Activated CD8-positive, alpha-beta T cell treated with anti-CD3 and anti-CD28 coated beads for 36 hours (primary cell): ENCODE results near the gene GIMAP5. TPM values are rescaled to one million over a fixed set of nuclear protein-coding genes. Genes with fewer than 3 reads are reported as not detected.

Source experiments
- ATAC-seq: fragments of 200-7000 bp; cut with Tn5 transposase; one replicate; pipeline ENCODE4 v1.10.0; 2021; ENCODE audit warnings: mild to moderate bottlenecking, moderate library complexity
- CTCF ChIA-PET: fragments of 350-600 bp; sonication (Branson Sonifier 250); formaldehyde crosslinking; loops from one replicate; lab custom pipeline; 2021; ENCODE audit warnings: antibody characterized with exemption; lab: Charles Lee
- POLR2A ChIA-PET: fragments of 350-600 bp; sonication (Branson Sonifier 250); formaldehyde crosslinking; loops from one replicate; lab custom pipeline; 2021; ENCODE audit warnings: antibody characterized with exemption; lab: Charles Lee
- DNase-seq: peaks from one replicate; pipeline ENCODE4 v3.0.0-alpha.2; 2020
- H3K27ac Mint-ChIP-seq: one replicate; pipeline ENCODE4 v1.8.0; 2021; ENCODE audit warnings: mild to moderate bottlenecking, mixed read lengths
- H3K27me3 Mint-ChIP-seq: one replicate; pipeline ENCODE4 v1.8.0; 2021; ENCODE audit warnings: mixed read lengths
- H3K36me3 Mint-ChIP-seq: one replicate; pipeline ENCODE4 v1.8.0; 2021; ENCODE audit warnings: low read depth, mixed read lengths
- H3K4me1 Mint-ChIP-seq: one replicate; pipeline ENCODE4 v1.8.0; 2021; ENCODE audit warnings: low read depth, mixed read lengths
- H3K4me3 Mint-ChIP-seq: one replicate; pipeline ENCODE4 v1.8.0; 2021; ENCODE audit warnings: mild to moderate bottlenecking, moderate library complexity, mixed read lengths
- H3K9me3 Mint-ChIP-seq: one replicate; pipeline ENCODE4 v1.8.0; 2021; ENCODE audit warnings: mixed read lengths
- CTCF ChIP-seq: fragments of 200-600 bp; IDR thresholded peaks from one replicate; pipeline ENCODE4 v1.8.0; 2022; ENCODE audit warnings: antibody characterized with exemption, mild to moderate bottlenecking
- intact Hi-C: fragments of 100-400 bp; cut with micrococcal nuclease; formaldehyde crosslinking; loops from one replicate; pipeline ENCODE4 v1.10.0; 2022
- total RNA-seq, 2 experiments: library from RNA; stranded (reverse); gene quantifications; one replicate each; pipeline ENCODE4 v1.2.3, GENCODE V29; 2021

GIMAP5 gene
- total RNA-seq, 2 experiments from 2014 or later: 37.6 to 40.7 TPM

GRCh38 chr7:150781961-150782360, 44.7 kb downstream of the GIMAP5 start:
- intact Hi-C loops: loop anchor here (10.0 kb wide), 1 partner anchor 203 kb away; no protein-coding TSS in a partner anchor
- ChIA-PET POLR2A (no interaction called here), CTCF (interaction anchor here (1.2 to 2.1 kb wide), 3 partner anchors 9 to 14 kb away, joined by 3 to 4 read pairs (median 4); no protein-coding TSS in a partner anchor)
- no peak for TF ChIP-seq CTCF
- ATAC-seq (no peak), DNase-seq (no peak)
- H3K27ac Mint-ChIP-seq: no peak overlapping the region
- H3K36me3 Mint-ChIP-seq: no peaks in the 10 kb centered on the region
- no peaks in the 10 kb centered on the region for H3K9me3 Mint-ChIP-seq
- peaks cover 8% of the 10 kb centered on the region for H3K27me3 Mint-ChIP-seq
- no peak overlapping the region for H3K4me3 Mint-ChIP-seq
- no peaks in the 10 kb centered on the region for H3K4me1 Mint-ChIP-seq

DNA sequence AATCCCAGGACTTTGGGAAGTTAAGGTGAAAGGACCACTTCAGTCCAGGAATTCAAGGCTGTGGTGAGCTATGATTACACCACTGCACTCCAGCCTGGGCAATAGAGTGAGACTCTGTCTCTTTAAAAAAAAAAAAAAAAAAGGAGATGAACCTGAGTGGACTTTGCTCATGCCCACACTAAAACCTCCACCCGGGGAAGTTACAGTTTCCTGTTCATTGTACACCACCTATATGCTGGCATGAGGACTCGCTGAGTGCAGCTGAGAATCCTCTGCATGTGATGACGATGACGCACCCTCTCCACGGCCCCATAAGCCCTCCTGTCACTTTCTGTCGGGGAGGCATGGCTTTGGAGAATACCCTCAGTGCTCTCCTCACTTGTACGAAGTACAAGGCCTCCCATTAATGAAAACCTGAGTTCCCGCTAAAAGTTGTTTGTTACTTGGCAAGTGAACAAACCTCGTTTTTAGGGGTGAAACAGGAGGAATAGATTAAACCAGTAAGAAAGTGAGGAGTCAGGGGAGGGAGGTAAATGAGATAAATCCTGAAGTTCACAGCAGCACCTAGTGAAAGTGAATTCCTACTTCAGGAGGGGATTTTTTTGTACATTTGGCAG, 47.0 kb downstream of the GIMAP5 start:
- no peak for TF ChIP-seq CTCF
- no peaks in the 10 kb centered on the region for H3K36me3 Mint-ChIP-seq
- no peaks in the 10 kb centered on the region for H3K9me3 Mint-ChIP-seq
- DNase-seq (no peak), ATAC-seq (no peak)
- H3K4me1 Mint-ChIP-seq: no peaks in the 10 kb centered on the region
- H3K4me3 Mint-ChIP-seq: no peak overlapping the region
- POLR2A ChIA-PET: no interaction called here
- intact Hi-C loops: loop anchor here (10.0 kb wide), 1 partner anchor 201 kb away; no protein-coding TSS in a partner anchor
- H3K27ac Mint-ChIP-seq: no peak overlapping the region
- H3K27me3 Mint-ChIP-seq: peaks cover 9% of the 10 kb centered on the region
- CTCF ChIA-PET: interaction anchor here (2.2 kb wide), 1 partner anchor 91 kb away, joined by 8 read pairs; no protein-coding TSS in a partner anchor

DNA sequence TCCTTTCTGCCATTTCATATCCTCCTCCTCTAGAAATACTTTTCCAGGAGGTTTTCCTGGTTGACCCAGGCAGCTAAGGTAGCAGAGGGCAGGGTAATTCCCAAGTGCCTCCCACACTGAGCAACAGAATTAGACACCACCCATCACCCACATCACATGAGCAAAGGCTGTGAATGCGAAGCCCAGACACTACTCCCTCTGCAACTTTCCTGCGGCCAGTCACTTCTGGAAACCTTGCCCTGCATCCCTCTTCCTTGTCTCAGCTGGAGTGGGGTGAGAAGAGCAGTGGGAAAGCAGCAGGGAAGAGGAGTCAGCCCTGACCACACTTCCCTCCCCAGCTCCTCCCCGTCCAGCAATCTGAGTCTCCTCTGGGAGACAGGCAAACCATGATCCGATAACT, 47.7 kb downstream of the GIMAP5 start:
- CTCF ChIA-PET: interaction anchor here (2.2 kb wide), 1 partner anchor 91 kb away, joined by 8 read pairs; no protein-coding TSS in a partner anchor
- ATAC-seq (no peak), DNase-seq (no peak)
- Mint-ChIP-seq H3K27ac (no peak overlapping the region), H3K27me3 (peaks cover 9% of the 10 kb centered on the region), H3K4me3 (no peak overlapping the region), H3K4me1 (no peaks in the 10 kb centered on the region), H3K36me3 (no peaks in the 10 kb centered on the region), H3K9me3 (no peaks in the 10 kb centered on the region)
- intact Hi-C loops: loop anchor here (10.0 kb wide), 1 partner anchor 200 kb away; no protein-coding TSS in a partner anchor
- POLR2A ChIA-PET: no interaction called here
- TF ChIP-seq CTCF: no peak

DNA sequence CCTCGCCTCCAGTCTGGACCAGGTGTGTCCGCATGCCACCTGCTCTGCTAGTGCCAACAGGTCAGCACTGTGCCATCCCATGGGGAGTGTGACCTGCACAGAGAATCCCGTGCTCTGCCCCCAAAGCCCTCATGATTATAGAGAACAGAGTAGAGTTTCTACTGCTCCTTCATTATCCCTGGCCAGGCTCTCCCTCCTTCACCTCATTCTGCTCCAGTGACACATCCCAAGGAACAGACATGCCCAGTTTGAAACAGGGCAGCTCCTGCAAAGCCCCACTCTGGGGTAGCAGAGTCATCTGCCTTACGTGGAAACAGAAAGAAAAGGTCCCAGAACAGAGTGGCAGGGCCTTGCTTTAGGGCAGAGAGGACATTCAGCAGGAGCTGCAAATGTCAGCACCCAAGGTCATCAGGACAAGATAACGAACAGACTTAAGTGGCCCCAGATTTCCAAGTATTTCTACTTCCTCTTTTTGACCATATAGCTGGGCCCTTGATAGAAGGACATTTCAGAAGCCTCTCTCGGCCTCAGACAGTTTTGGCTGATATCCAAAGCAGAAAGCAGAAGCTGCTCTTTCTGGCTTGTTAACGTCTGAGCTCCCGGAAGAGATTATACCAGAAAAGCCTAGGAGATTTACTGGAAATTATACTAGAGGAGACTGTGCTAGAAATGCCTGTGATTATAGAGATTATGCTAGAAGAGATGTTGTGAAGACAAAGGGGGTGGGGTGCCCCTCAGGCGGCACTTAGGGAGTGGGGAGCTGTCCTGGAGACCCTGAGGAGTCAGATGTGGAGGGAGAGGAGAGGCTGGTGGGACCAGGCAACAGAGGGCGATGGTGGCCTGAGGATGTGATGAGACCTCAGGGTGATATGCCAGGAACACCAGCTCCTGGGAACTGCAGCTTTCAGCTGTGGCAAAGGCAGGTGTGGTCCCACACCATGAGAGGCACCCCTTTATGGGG, 50.4 kb downstream of the GIMAP5 start:
- ATAC-seq (no peak), DNase-seq (no peak)
- Mint-ChIP-seq H3K27me3 (peaks cover 7% of the 10 kb centered on the region), H3K36me3 (no peaks in the 10 kb centered on the region), H3K9me3 (no peaks in the 10 kb centered on the region), H3K27ac (no peak overlapping the region), H3K4me1 (no peaks in the 10 kb centered on the region), H3K4me3 (no peak overlapping the region)
- POLR2A ChIA-PET: interaction anchor here (0.6 kb wide), 1 partner anchor 35 kb away, joined by 3 read pairs; no protein-coding TSS in a partner anchor
- TF ChIP-seq CTCF: no peak
- intact Hi-C loops: loop anchor here (10.0 kb wide), 1 partner anchor 197 kb away; no protein-coding TSS in a partner anchor
- CTCF ChIA-PET: interaction anchor here (1.2 to 1.9 kb wide), 3 partner anchors 9 to 110 kb away, joined by 3 to 9 read pairs (median 4); no protein-coding TSS in a partner anchor
